ENCODE measurements around the gene JAKMIP3. TPM values are rescaled to one million over a fixed set of nuclear protein-coding genes. Genes with fewer than 3 reads are reported as not detected.

JAKMIP3 gene
- total RNA-seq, 1 donor, result 0.21 TPM

DNA sequence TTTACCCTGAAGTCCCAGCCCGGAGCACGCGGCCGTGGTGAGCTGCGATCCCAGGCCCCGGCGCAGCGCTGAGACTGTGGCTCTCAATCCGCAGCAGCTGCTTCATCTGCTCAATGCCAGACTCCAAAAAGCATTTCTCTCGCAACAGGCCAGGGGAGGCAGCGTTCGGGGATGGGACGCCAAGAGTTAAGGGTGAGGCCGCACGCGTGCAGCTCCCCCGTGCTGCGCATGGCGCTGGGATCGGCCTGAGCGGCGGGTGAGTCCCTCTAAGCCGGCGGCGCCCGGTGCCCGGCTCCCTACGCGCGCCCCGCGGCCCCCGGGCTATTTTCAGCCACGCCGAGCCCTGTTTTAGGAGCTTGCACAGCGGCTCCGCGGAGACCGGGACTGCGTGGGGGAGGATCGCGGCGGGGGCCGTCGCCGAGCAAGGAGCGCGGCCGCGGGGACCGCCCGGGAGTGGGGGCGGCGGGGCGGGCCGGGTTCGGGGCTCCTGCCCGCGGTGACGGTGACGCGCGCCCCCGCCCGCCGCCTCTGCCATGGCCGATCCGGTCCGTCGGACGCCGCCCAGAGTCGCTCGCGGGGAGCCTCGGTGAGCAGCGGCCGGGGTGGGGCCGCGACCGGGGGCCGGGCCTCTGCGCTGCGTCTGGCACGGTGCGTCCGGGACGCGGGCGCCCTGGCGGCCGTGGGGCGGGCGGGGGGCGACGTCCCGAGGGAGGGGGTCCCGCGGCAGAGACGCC lies 29.4 kb upstream of the JAKMIP3 start:
- H3K9me3 ChIP-seq (ENCODE audit: low read depth, low read length), result no peaks in the 10 kb centered on the region
- no peak overlapping the region for H3K4me3 ChIP-seq (ENCODE audit: low read length)
- peaks cover 27% of the 10 kb centered on the region for H3K27me3 ChIP-seq (ENCODE audit: insufficient read depth, low read length)
- H3K4me1 ChIP-seq (ENCODE audit: insufficient read depth, low read length), result no peaks in the 10 kb centered on the region

DNA sequence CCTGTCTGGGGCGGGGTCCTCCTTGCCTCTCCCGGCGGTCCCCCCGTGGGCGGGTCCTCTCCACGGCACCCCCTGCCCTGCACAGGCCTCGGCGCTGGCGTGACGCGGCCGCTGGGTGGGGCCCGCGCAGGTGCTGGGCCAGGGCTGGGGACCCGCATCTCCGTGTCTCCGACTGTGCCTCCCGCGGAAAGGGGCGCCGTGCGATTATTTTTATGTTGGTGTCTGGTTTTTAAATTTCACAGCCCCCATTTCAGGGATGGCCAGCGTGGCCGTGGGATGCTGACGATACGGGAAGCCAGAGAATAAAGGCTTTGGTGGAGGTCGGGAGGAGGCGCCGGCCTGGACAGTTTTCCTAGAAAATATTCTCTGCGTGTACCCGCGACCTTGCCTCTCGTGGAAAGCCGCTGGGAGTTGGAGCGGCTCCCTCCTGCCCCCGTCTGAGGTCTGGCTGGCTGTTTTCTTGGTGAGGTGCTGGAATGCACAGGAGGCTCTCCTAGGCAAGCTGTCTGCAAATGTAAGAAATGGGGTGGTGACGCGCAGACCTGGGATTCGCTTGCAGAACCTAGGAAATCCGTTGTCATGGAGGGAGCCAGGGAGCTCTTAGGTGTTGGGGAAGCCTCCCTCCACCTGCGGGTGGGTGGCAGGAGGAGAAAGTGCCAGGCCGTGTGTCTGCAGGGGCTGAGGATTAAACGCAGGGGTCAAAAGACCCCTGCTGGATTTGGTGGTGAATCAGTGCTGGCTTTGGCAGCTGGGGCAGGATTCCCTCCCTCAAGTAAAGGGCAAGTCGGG lies 28.7 kb upstream of the JAKMIP3 start:
- Histone ChIP-seq H3K9me3 (ENCODE audit: low read depth, low read length) (no peaks in the 10 kb centered on the region), H3K27me3 (ENCODE audit: insufficient read depth, low read length) (peaks cover 27% of the 10 kb centered on the region), H3K4me3 (ENCODE audit: low read length) (no peak overlapping the region), H3K4me1 (ENCODE audit: insufficient read depth, low read length) (no peaks in the 10 kb centered on the region)

DNA sequence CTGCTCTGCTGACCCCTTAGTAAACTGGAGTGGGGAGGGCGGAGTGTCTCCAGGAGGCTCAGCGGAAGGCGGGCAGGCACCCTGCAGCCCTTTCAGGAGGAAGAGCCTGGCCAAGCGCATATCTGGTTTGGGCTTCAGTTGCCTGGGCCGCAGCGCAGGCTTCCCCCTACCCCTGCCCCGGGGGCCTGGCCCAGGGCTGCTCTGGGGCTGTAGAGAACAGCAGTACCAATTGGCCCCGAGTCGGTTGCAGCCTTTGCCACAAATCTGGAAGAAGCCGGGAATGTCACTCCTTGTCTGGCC lies 28.1 kb upstream of the JAKMIP3 start:
- H3K27me3 ChIP-seq (ENCODE audit: insufficient read depth, low read length), result peaks cover 27% of the 10 kb centered on the region

DNA sequence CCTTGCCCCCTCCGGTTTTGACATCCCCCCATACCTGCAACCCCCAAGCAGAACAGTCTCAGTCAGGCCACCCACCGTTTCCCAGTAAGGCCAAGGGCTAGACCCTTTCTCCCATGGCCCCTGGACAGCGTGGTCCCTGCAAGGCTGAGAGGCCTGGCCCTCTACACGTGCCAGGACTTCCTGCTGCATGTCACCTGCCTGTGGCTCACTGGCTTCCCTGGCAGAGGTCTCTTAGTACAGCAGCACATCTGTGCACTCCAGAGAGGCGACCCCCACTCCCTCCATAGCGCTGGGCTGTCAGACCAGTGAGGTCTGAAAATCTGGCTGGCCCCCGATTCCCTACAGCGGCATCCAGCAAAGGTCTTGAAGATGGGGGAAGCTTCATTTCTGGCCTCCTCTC lies 26.4 kb upstream of the JAKMIP3 start:
- Histone ChIP-seq H3K27me3 (ENCODE audit: insufficient read depth, low read length) (peaks cover 27% of the 10 kb centered on the region), H3K4me3 (ENCODE audit: low read length) (no peak overlapping the region), H3K4me1 (ENCODE audit: insufficient read depth, low read length) (no peaks in the 10 kb centered on the region), H3K9me3 (ENCODE audit: low read depth, low read length) (no peaks in the 10 kb centered on the region)

More for the DNA sequence above, 28.1 kb upstream of the JAKMIP3 start:
- H3K4me1 ChIP-seq (ENCODE audit: insufficient read depth, low read length), result no peaks in the 10 kb centered on the region
- H3K4me3 ChIP-seq (ENCODE audit: low read length), result no peak overlapping the region
- H3K9me3 ChIP-seq (ENCODE audit: low read depth, low read length), result no peaks in the 10 kb centered on the region

DNA sequence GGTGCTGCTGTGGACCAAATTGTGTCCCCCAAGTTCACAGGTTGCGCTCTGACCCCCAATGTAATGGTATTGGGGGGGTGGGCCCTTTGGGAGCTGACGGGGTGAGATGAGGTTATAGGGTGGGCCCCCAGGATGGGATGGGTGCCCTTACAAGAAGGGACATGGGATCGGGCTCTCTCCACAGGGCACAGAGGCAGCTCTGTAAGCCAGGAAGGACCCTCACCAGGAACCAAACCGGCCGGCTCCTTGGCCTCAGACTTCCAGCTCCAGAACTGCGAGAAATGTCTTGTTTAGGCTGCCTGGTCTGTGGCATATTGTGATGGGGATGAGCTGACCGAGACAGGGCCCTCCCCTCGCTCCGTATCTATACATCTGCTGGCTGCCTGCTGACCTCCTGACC lies 25.7 kb upstream of the JAKMIP3 start:
- Histone ChIP-seq H3K9me3 (ENCODE audit: low read depth, low read length) (no peaks in the 10 kb centered on the region), H3K4me3 (ENCODE audit: low read length) (no peak overlapping the region), H3K27me3 (ENCODE audit: insufficient read depth, low read length) (peaks cover 25% of the 10 kb centered on the region), H3K4me1 (ENCODE audit: insufficient read depth, low read length) (no peaks in the 10 kb centered on the region)

DNA sequence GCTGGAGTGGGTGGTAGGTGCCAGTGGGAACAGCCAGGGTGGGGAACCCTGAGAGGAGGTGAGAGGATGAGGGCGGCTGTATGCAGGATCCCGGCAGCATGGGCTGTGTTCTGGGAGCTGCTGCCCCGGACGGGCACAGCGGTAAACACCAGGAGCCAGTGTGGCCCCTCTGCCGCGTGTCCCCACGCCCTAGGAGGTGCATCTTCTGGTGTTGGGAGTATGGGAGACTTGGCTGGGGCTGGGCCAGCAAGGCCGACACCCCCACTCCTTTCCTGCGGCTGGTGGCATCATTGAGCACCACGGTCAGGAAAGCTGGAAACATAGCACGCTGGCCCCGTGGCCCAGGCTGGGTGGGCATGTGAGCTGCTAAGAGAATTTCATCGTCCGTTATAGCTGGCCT lies 24.4 kb upstream of the JAKMIP3 start:
- no peaks in the 10 kb centered on the region for H3K9me3 ChIP-seq (ENCODE audit: low read depth, low read length)
- H3K4me3 ChIP-seq (ENCODE audit: low read length), result no peak overlapping the region
- peaks cover 15% of the 10 kb centered on the region for H3K27me3 ChIP-seq (ENCODE audit: insufficient read depth, low read length)
- no peaks in the 10 kb centered on the region for H3K4me1 ChIP-seq (ENCODE audit: insufficient read depth, low read length)

DNA sequence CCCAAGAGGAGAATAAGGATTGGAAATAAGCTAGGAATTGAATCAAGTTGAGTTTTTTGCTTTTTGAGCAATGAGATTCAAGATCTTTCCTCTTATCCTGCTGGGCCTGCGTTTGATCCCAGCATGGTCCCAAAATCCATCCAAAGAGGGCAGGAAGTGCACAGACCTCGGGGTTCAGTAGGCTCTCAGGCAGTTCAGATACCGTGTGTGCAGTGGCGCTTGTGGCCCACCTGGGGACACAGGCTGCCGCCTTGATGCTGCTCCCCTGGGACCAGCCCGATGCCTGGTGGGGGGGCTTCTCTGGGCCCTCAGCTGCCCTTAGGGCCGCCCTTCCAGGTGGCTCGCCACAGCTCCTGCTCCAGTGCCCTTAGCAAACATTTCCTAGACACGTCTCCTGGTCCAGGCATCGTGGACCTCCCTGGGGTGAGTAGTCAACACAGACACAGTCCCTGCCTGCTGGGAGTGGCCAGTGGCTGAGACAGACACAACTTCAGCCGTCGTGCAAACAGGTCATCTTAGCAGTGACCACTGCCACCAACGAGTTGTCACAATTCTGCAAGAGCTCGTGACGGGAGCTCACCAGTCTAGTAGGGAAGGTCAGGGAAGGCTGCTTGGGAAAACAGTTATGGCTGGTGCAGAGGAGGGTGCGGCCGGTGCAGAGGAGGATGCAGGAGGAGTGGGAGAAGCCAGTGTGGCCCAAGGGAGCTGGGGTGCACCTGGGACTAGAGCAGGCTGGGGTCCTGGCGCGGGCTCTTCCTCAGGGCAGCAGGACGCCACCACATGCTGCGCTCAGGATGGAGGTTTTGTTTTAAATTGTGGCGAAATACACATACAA lies 21.7 kb upstream of the JAKMIP3 start:
- Histone ChIP-seq H3K27me3 (ENCODE audit: insufficient read depth, low read length) (no peaks in the 10 kb centered on the region), H3K9me3 (ENCODE audit: low read depth, low read length) (no peaks in the 10 kb centered on the region), H3K4me3 (ENCODE audit: low read length) (no peak overlapping the region), H3K4me1 (ENCODE audit: insufficient read depth, low read length) (no peaks in the 10 kb centered on the region)

DNA sequence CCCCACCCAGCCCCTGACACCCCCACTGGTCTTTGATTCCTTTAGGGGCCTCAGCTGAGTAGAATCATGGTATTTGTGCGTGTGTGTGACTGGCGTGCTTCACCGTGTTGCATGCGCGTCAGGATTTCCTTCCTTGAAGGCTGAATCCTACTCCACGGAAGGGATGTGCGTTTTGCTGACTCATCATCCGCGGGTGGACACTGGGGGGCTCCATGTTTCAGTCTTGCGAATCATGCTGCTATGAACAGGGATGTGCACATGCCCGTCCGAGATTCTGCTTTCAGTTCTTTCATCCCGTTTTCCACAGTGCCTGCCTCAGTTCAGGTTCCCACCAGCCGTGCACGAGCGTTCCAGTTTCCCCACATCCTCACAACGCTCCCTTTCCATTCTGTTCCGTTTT lies 20.9 kb upstream of the JAKMIP3 start:
- H3K4me3 ChIP-seq (ENCODE audit: low read length), result no peak overlapping the region
- H3K4me1 ChIP-seq (ENCODE audit: insufficient read depth, low read length), result no peaks in the 10 kb centered on the region
- no peaks in the 10 kb centered on the region for H3K27me3 ChIP-seq (ENCODE audit: insufficient read depth, low read length)
- no peaks in the 10 kb centered on the region for H3K9me3 ChIP-seq (ENCODE audit: low read depth, low read length)

DNA sequence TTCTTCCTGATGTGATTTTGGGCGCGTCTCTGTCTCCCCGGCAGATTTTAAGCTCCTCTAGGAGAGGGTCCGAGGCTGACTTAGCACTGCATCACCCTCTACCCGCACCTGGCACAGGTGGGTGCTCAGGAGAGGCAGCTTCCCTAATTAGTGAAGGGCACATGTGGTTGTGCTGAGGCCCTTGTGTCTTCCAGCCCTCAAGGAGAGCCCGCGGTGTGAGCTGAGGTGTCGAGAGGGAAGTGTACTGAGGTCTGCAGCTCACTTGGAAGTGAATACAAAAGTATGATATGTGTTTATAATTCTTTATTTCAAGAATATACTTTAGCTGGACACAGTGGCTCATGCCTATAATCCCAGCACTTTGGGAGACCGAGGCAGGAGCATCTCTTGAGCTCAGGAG lies 20.4 kb upstream of the JAKMIP3 start:
- H3K4me3 ChIP-seq (ENCODE audit: low read length), result no peak overlapping the region
- H3K27me3 ChIP-seq (ENCODE audit: insufficient read depth, low read length), result no peaks in the 10 kb centered on the region
- no peaks in the 10 kb centered on the region for H3K4me1 ChIP-seq (ENCODE audit: insufficient read depth, low read length)
- H3K9me3 ChIP-seq (ENCODE audit: low read depth, low read length), result no peaks in the 10 kb centered on the region

DNA sequence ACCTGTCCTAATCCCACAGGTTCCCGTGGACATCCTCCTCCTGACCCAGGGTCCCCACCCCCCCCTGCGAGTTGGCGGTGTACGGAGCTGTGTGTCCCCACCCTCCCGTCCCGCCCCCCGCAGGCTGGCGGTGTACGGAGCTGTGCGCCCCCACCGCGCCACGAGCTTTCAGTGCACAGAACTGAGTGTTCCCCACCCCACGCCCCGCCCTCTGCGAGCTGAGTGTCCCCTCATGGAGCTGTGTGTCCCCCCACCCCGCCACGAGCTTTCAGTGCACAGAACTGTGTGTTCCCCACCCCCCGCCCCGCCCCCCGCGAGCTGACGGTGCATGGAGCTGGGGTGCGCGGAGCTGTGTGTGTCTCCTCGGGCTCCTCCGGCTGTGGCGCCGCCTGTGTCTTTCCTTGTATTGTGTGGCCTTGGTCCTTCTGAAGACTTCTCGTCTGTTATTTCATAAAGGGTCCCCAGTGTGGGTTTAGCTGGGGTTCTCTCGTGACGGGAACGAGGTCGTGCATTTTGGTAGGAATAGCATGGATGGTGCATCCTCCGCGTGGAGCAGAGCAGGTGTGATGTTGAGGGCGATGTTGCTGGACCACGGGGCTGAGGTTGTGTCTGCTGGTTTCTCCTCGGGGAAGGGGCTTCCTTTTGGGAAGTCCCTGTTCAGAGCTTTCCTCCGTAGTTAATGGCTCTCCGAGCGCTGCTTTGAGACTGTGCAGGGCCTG lies 18.0 kb upstream of the JAKMIP3 start:
- Histone ChIP-seq H3K4me3 (ENCODE audit: low read length) (no peak overlapping the region), H3K4me1 (ENCODE audit: insufficient read depth, low read length) (no peaks in the 10 kb centered on the region), H3K9me3 (ENCODE audit: low read depth, low read length) (peaks cover 14% of the 10 kb centered on the region), H3K27me3 (ENCODE audit: insufficient read depth, low read length) (no peaks in the 10 kb centered on the region)

DNA sequence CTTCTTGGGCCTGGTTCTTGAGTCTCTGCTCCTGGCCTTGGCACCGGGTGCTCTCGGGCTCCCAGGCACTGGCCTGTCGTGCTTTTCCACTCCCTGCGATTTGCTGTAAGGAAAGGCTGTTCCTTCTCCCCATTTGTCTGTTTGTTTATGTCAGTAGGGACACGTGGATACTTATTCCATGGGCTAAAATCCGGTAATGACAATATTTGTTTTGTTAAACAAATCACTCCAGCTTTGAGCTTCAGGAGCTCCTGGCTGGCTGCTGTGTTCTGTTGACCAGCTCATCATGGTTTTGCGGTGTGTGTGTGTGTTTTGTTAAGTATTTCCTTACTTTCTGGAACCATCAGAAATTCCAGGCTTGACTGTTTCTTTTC lies 17.5 kb upstream of the JAKMIP3 start:
- Histone ChIP-seq H3K27me3 (ENCODE audit: insufficient read depth, low read length) (no peaks in the 10 kb centered on the region), H3K9me3 (ENCODE audit: low read depth, low read length) (peaks cover 16% of the 10 kb centered on the region), H3K4me1 (ENCODE audit: insufficient read depth, low read length) (no peaks in the 10 kb centered on the region), H3K4me3 (ENCODE audit: low read length) (no peak overlapping the region)

DNA sequence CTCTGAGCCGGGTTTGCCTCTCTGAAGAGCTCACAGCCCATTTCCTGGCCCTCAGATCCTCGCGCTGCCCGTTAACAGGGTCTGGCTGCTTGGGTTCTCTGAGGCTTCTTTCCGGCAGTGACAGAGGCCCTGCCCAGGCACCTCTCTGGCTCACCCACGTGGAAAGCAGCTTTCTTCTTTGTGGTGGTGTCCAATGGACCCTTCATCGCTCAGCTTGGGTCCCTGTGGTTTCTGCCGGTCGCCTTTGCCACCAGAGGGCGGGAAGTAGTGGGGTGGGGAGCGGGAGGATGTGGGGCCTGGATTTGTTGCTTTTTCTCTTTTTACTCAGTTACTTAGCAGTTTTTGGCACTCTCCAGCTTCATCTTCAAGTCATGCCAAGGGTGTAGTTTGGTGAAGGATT lies 15.6 kb upstream of the JAKMIP3 start:
- Histone ChIP-seq H3K9me3 (ENCODE audit: low read depth, low read length) (peaks cover 16% of the 10 kb centered on the region), H3K27me3 (ENCODE audit: insufficient read depth, low read length) (no peaks in the 10 kb centered on the region), H3K4me1 (ENCODE audit: insufficient read depth, low read length) (no peaks in the 10 kb centered on the region), H3K4me3 (ENCODE audit: low read length) (no peak overlapping the region)

DNA sequence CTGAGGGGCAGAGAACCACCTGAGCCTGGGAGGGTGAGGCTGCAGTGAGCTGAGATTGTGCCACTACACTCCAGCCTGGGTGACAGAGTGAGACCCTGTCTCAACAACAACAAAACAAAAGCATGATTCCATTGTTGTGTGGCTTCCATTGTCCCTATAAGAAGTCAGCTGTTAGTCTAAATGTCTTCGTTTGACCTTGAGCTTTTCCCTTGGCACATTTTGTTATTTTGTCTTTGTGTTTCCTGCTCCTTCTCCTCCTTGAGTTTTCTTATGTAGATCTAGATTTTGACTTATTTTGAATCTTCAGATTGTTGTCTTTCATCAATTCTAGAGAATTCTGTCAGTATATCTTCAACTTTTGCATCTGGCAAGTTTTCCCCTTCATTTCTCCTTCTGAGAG lies 13.6 kb upstream of the JAKMIP3 start:
- peaks cover 16% of the 10 kb centered on the region for H3K9me3 ChIP-seq (ENCODE audit: low read depth, low read length)
- H3K4me3 ChIP-seq (ENCODE audit: low read length), result no peak overlapping the region
- H3K4me1 ChIP-seq (ENCODE audit: insufficient read depth, low read length), result no peaks in the 10 kb centered on the region
- no peaks in the 10 kb centered on the region for H3K27me3 ChIP-seq (ENCODE audit: insufficient read depth, low read length)

DNA sequence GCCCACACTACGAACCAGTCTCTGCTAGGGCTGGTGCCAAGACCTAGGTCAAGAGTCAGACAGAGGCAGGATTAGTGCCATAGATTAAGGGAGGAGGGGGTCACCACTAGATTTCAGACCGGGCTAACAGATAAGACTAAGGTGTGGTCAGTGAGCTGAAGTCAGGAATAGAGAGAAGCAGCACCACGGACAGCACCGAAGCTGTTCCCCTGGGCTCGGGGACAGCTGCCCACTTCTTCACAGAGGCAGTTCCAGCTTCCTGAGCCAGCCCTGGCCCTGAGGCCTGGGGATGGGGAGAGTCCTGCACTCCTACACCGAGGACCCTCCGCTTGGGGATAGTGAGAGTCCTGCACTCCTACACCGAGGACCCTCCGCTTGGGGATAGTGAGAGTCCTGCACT lies 11.2 kb upstream of the JAKMIP3 start:
- no peak overlapping the region for H3K4me3 ChIP-seq (ENCODE audit: low read length)
- H3K9me3 ChIP-seq (ENCODE audit: low read depth, low read length), result peaks cover 16% of the 10 kb centered on the region
- no peaks in the 10 kb centered on the region for H3K4me1 ChIP-seq (ENCODE audit: insufficient read depth, low read length)
- no peaks in the 10 kb centered on the region for H3K27me3 ChIP-seq (ENCODE audit: insufficient read depth, low read length)

DNA sequence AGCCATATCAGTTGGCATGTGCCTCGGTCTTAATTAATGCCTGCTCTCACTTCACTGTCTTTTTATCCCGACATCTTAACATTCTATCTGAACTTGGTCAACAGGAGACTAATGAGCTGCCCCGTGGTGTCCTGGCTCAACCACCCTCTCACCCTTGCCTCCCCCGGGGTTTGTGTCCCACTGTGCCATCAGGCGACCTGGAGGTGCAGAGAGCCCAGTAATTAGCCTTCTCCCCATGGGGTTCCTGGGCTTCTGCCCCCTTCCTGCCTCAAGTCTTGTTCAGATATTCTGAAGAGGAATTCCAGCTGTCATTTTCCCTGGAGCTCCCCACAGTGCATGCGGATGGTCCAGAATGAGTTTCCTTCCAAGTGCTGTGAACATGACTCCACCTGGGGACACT lies 10.1 kb upstream of the JAKMIP3 start:
- Histone ChIP-seq H3K4me3 (ENCODE audit: low read length) (no peak overlapping the region), H3K9me3 (ENCODE audit: low read depth, low read length) (peaks cover 16% of the 10 kb centered on the region), H3K27me3 (ENCODE audit: insufficient read depth, low read length) (no peaks in the 10 kb centered on the region), H3K4me1 (ENCODE audit: insufficient read depth, low read length) (no peaks in the 10 kb centered on the region)
